GM23338 (cell line): ENCODE measurements around the gene CRYBB2. TPM values are rescaled to one million over a fixed set of nuclear protein-coding genes. Genes with fewer than 3 reads are reported as not detected.
A peak's percentile ranks its signal among the peaks of the same experiment; 100 is the strongest.

Source experiments
- ATAC-seq: fragments of 200-7000 bp; cut with Tn5 transposase; 3 replicates; pipeline ENCODE4 v1.9.1; 2020
- DNase-seq: peaks from one replicate; pipeline ENCODE4 v3.0.0-alpha.2; 2015; ENCODE audit warnings: low spot score
- H2AFZ ChIP-seq: fragments of 200-600 bp; sonication (generic); 2 replicates; pipeline ENCODE4 v1.8.0; 2016; ENCODE audit warnings: antibody characterized with exemption, mild to moderate bottlenecking, moderate library complexity
- H3F3A ChIP-seq: fragments of 200-600 bp; sonication (generic); replicated peaks from 2 replicates; pipeline ENCODE4 v1.8.0; 2017; ENCODE audit warnings: antibody characterized with exemption, mixed run types, low read depth
- H3K27ac ChIP-seq: fragments of 200-600 bp; sonication (generic); 2 replicates; pipeline ENCODE4 v1.6.1; 2016; ENCODE audit warnings: low read depth
- H3K27me3 ChIP-seq: fragments of 200-600 bp; sonication (generic); 2 replicates; pipeline ENCODE4 v1.8.0; 2016; ENCODE audit warnings: mild to moderate bottlenecking, mixed run types, moderate library complexity; ENCODE audit not compliant: insufficient read depth
- H3K36me3 ChIP-seq: fragments of 200-600 bp; sonication (generic); 2 replicates; pipeline ENCODE4 v1.8.0; 2016; ENCODE audit warnings: mild to moderate bottlenecking; ENCODE audit not compliant: insufficient read depth
- H3K4me1 ChIP-seq: fragments of 200-600 bp; sonication (generic); 2 replicates; pipeline ENCODE4 v1.8.0; 2016; ENCODE audit warnings: mild to moderate bottlenecking, moderate library complexity; ENCODE audit not compliant: insufficient read depth
- H3K4me2 ChIP-seq: fragments of 200-600 bp; sonication (generic); 2 replicates; pipeline ENCODE4 v1.7.1; 2017; ENCODE audit warnings: mixed run types
- H3K4me3 ChIP-seq: fragments of 200-600 bp; sonication (generic); 2 replicates; pipeline ENCODE4 v1.6.1; 2016; ENCODE audit warnings: mixed run types
- H3K79me2 ChIP-seq: fragments of 200-600 bp; sonication (generic); replicated peaks from 2 replicates; pipeline ENCODE4 v1.8.0; 2017; ENCODE audit warnings: mild to moderate bottlenecking; ENCODE audit not compliant: insufficient read depth
- H3K9me2 ChIP-seq: fragments of 200-600 bp; sonication (generic); 2 replicates; pipeline ENCODE4 v1.8.0; 2017; ENCODE audit not compliant: insufficient read depth
- H4K20me1 ChIP-seq: fragments of 200-600 bp; sonication (generic); replicated peaks from 2 replicates; pipeline ENCODE4 v1.8.0; 2017; ENCODE audit warnings: mild to moderate bottlenecking; ENCODE audit not compliant: insufficient read depth
- H3K27ac Mint-ChIP-seq: 2 replicates; pipeline ENCODE4 v1.8.0; 2020; ENCODE audit warnings: inconsistent platforms, mild to moderate bottlenecking, moderate library complexity, mixed read lengths
- H3K27me3 Mint-ChIP-seq: 3 replicates; pipeline ENCODE4 v1.8.0; 2022; ENCODE audit warnings: low read depth, mild to moderate bottlenecking, moderate library complexity, mixed read lengths, inconsistent platforms; ENCODE audit not compliant: insufficient read depth, poor library complexity
- H3K36me3 Mint-ChIP-seq: 3 replicates; pipeline ENCODE4 v1.8.0; 2021; ENCODE audit warnings: low read depth, mild to moderate bottlenecking, inconsistent platforms, moderate library complexity, mixed read lengths
- H3K4me1 Mint-ChIP-seq: 3 replicates; pipeline ENCODE4 v1.8.0; 2020; ENCODE audit warnings: mild to moderate bottlenecking, inconsistent platforms, mixed read lengths
- H3K4me3 Mint-ChIP-seq: 3 replicates; pipeline ENCODE4 v1.8.0; 2021; ENCODE audit warnings: moderate library complexity, mild to moderate bottlenecking, inconsistent platforms, mixed read lengths
- H3K9me3 Mint-ChIP-seq: 3 replicates; pipeline ENCODE4 v1.8.0; 2020; ENCODE audit warnings: moderate library complexity, mild to moderate bottlenecking, inconsistent platforms, mixed read lengths
- CREB1 ChIP-seq: fragments of 250-450 bp; sonication (Bioruptor Pico); IDR thresholded peaks from 2 replicates; pipeline ENCODE4 v1.5.0; 2020; ENCODE audit warnings: low read depth, mild to moderate bottlenecking, moderate library complexity
- CTCF ChIP-seq, 2 experiments: fragments of 200-600 bp in 1 of 2; sonication (generic) in 1 of 2; conservative IDR thresholded peaks; 2 replicates each; pipeline versions ENCODE4 v1.5.1 to v1.6.1; 2016 to 2017; ENCODE audit warnings: antibody characterized with exemption in 2 of 2, low read depth in 2 of 2, mild to moderate bottlenecking in 2 of 2, moderate library complexity in 1 of 2
- ZNF462 ChIP-seq: fragments of 250-450 bp; sonication (Bioruptor Pico); IDR thresholded peaks from 2 replicates; pipeline ENCODE4 v1.5.0; 2020; ENCODE audit warnings: mild to moderate bottlenecking, moderate library complexity
- polyA plus RNA-seq: library from polyadenylated mRNA; unstranded; fragments of >200 nt; fragmentation: Nextera tagmentation; extraction: Ambion mirVana; gene quantifications from 2 replicates; pipeline ENCODE4 v1.2.1, GENCODE V29; 2016
- total RNA-seq: library from RNA; depleted of rRNA; stranded (reverse); fragments of >200 nt; shearing (Covaris generic); gene quantifications from 2 replicates; pipeline ENCODE4 v1.2.3, GENCODE V29; 2014

CRYBB2 gene
- total and polyA plus RNA-seq, 2 experiments from 2014 or later: 0.26 to 1.0 TPM

- Histone ChIP-seq H3K9me2 (no peaks in the 10 kb centered on the region), H2AFZ (peak overlapping the region; percentile 96), H3F3A (no peaks in the 10 kb centered on the region), H3K27me3 (no peaks in the 10 kb centered on the region), H3K4me3 (no peak overlapping the region), H4K20me1 (no peaks in the 10 kb centered on the region), H3K4me2 (peak overlapping the region; percentile 62; the same call in 1 of the 2 replicates), H3K4me1 (no peaks in the 10 kb centered on the region), H3K27ac (no peak overlapping the region), H3K36me3 (no peaks in the 10 kb centered on the region), H3K79me2 (no peaks in the 10 kb centered on the region)
- Mint-ChIP-seq H3K9me3 (no peaks in the 10 kb centered on the region), H3K27ac (no peak overlapping the region), H3K4me3 (no peak overlapping the region), H3K4me1 (no peaks in the 10 kb centered on the region), H3K36me3 (no peaks in the 10 kb centered on the region), H3K27me3 (peaks cover 8% of the 10 kb centered on the region)
- DNase-seq (peak; percentile 95), ATAC-seq (peak; percentile 95)
- TF ChIP-seq CREB1 (CRISPR knock-in tag) (peak; percentile 78), CTCF (conservative IDR thresholded peaks at IDR 0.05; ENCODE audit: low read depth in 2 of 2) (peak; percentile 83 to 96), ZNF462 (CRISPR knock-in tag) (no peak)
These were observed 16.3 kb downstream of the CRYBB2 start for GRCh38 chr22:25235547-25236290.
